HG03196 (cell line): ENCODE measurements around the gene PFDN4.

Experiments used
- ATAC-seq: cut with Tn5 transposase; IDR thresholded peaks from one replicate; pipeline ENCODE4 v1.9.1; 2021; ENCODE audit not compliant: unreplicated experiment

The PFDN4 gene

GRCh38 chr20:54266844-54267243, 59.0 kb downstream of the PFDN4 start:
- no peak for ATAC-seq

DNA sequence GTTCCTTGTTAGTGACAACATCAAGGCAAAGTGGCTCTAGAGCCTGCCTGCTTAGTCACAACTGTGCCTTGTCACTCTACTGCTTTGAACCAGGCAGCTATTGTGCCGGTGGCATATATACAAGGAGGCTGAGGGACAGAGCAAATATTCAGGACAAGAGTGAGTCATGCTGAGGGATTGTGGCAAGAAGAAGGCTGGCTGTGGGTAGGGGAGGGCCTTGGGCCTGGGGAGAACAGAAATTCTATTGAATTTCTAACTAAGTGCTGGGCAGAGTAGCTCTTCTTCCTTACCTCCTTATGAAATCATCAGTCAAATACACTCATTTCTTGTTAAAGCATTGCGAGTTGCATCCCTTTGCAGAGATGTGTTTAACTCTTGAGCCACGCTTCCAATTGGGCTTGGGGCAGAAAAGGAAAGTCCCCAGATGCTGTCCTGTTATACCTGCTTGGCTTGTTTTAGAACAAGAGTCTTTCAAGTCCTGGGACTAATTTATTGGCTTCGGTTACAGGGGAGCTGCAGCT, 59.7 kb downstream of the PFDN4 start:
- no peak for ATAC-seq

GRCh38 chr20:54268941-54269340, 61.1 kb downstream of the PFDN4 start:
- no peak for ATAC-seq
